G401.6 (cell line): ENCODE measurements around the gene BRAF.
"Not testable (repeated sequence)": the region's sequence is repeated elsewhere in the genome, so short reads cannot be mapped to it uniquely, and the experiment has no call there.

Source experiments
- FAIRE-seq: peaks from 2 replicates; lab custom pipeline; 2012; peaks lifted over from hg19 to GRCh38; lab: Jason Lieb, UNC

BRAF gene

GRCh38 chr7:140704205-140704604 lies 220.5 kb downstream of the BRAF start:
- no peak for FAIRE-seq

GRCh38 chr7:140702774-140703173 lies 222.0 kb downstream of the BRAF start:
- no peak for FAIRE-seq

GRCh38 chr7:140698477-140698876 lies 226.3 kb downstream of the BRAF start:
- FAIRE-seq = no peak

GRCh38 chr7:140697447-140698143 lies 227.1 kb downstream of the BRAF start:
- FAIRE-seq = no peak

- no peak for FAIRE-seq
These were observed 227.9 kb downstream of the BRAF start, which contains the start of gene NDUFB2 for GRCh38 chr7:140696680-140697446. TSS of gene NDUFB2 (plus strand) at chr7:140696708. CDS start at chr7:140696745, 37 bp downstream.

- peak; percentile 8 for FAIRE-seq
These were observed 228.6 kb downstream of the BRAF start for GRCh38 chr7:140696024-140696679.

GRCh38 chr7:140695381-140695780 lies 229.3 kb downstream of the BRAF start:
- FAIRE-seq = no peak

GRCh38 chr7:140694592-140694991 lies 230.1 kb downstream of the BRAF start:
- FAIRE-seq = no peak

- not testable (repeated sequence) for FAIRE-seq
These were observed 230.9 kb downstream of the BRAF start for GRCh38 chr7:140693849-140694248.

- FAIRE-seq = no peak
These were observed 233.2 kb downstream of the BRAF start for GRCh38 chr7:140691376-140692045.

GRCh38 chr7:140689199-140690152 lies 235.3 kb downstream of the BRAF start:
- no peak for FAIRE-seq

- no peak for FAIRE-seq
These were observed 236.4 kb downstream of the BRAF start for GRCh38 chr7:140688341-140688740.

- FAIRE-seq = no peak
These were observed 237.8 kb downstream of the BRAF start for GRCh38 chr7:140686921-140687320.

GRCh38 chr7:140685407-140686087 lies 239.2 kb downstream of the BRAF start:
- FAIRE-seq = no peak

GRCh38 chr7:140684066-140684950 lies 240.4 kb downstream of the BRAF start:
- no peak for FAIRE-seq

- FAIRE-seq = no peak
These were observed 241.1 kb downstream of the BRAF start for GRCh38 chr7:140683657-140684056.

- no peak for FAIRE-seq
These were observed 243.0 kb downstream of the BRAF start for GRCh38 chr7:140681766-140682165.

- no peak for FAIRE-seq
These were observed 243.8 kb downstream of the BRAF start for GRCh38 chr7:140680886-140681285.

- FAIRE-seq = no peak
These were observed 245.5 kb downstream of the BRAF start for GRCh38 chr7:140679186-140679585.

GRCh38 chr7:140678816-140679130 lies 246.0 kb downstream of the BRAF start:
- no peak for FAIRE-seq
